ENCODE data around the gene HTT-AS.

DNA sequence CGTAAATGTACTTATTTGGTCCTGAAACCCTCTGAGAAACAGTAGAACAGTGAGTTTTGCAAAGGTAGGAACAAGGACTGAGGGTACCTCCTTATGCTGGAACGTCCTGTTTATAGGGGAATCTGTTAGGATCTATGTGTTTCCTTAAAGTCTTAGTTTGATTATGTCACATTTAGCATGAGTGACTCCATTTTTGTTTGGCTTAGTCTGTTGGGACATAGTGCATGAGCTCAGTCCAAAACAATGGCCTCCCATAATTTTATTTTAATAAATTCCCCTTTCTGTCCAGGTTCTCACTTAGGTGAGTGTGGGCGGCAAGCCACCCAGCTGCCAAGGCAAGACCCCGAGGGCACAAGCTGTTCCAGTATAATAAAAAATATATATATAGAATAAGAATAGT, 27.7 kb downstream of the HTT-AS start:
- TF ChIP-seq POLR2AphosphoS5 (IDR thresholded peaks at IDR 0.05; ENCODE audit: borderline replicate concordance, low read depth, low read length) (no peak), EZH2 (IDR thresholded peaks at IDR 0.05) (no peak)

All from SK-N-MC (cell line).